WTC11 (cell line): ENCODE data around the gene IFT122. TPM values are rescaled to one million over a fixed set of nuclear protein-coding genes. Genes with fewer than 3 reads are reported as not detected.
"Not testable (repeated sequence)": the region's sequence is repeated elsewhere in the genome, so short reads cannot be mapped to it uniquely, and the experiment has no call there.

Source experiments
- ATAC-seq: fragments of 200-7000 bp; cut with Tn5 transposase; 2 replicates; pipeline ENCODE4 v1.10.0; 2021; ENCODE audit warnings: mild to moderate bottlenecking, moderate library complexity
- CTCF ChIA-PET: fragments of 300-600 bp; sonication (Branson Sonifier 250); formaldehyde crosslinking; loops from one replicate; lab custom pipeline; 2021; ENCODE audit warnings: antibody characterized with exemption; lab: Charles Lee
- POLR2A ChIA-PET: fragments of 350-600 bp; sonication (Branson Sonifier 250); formaldehyde crosslinking; loops from one replicate; lab custom pipeline; 2021; ENCODE audit warnings: antibody characterized with exemption; lab: Charles Lee
- DNase-seq: peaks from one replicate; pipeline ENCODE4 v3.0.0; 2021; ENCODE audit warnings: low spot score
- H3K27ac Mint-ChIP-seq: 2 replicates; pipeline ENCODE4 v1.8.0; 2021; ENCODE audit warnings: mixed read lengths
- H3K27me3 Mint-ChIP-seq: 2 replicates; pipeline ENCODE4 v1.8.0; 2021; ENCODE audit warnings: low read depth, mild to moderate bottlenecking, moderate library complexity, mixed read lengths
- H3K36me3 Mint-ChIP-seq: 2 replicates; pipeline ENCODE4 v1.8.0; 2021; ENCODE audit warnings: mixed read lengths
- H3K4me1 Mint-ChIP-seq: 2 replicates; pipeline ENCODE4 v1.8.0; 2022; ENCODE audit warnings: mixed read lengths
- H3K4me3 Mint-ChIP-seq: 2 replicates; pipeline ENCODE4 v1.8.0; 2021; ENCODE audit warnings: mild to moderate bottlenecking, moderate library complexity, mixed read lengths
- H3K9me3 Mint-ChIP-seq: 2 replicates; pipeline ENCODE4 v1.8.0; 2021; ENCODE audit warnings: mixed read lengths
- ATF1 ChIP-seq: sonication (generic); formaldehyde crosslinking; IDR thresholded peaks from 2 replicates; pipeline ENCODE4 v1.8.1; 2023; ENCODE audit warnings: mild to moderate bottlenecking, moderate library complexity, missing genetic modification reagents
- ATF3 ChIP-seq: sonication (generic); formaldehyde crosslinking; conservative IDR thresholded peaks from 2 replicates; pipeline ENCODE4 v1.8.1; 2022; ENCODE audit warnings: mild to moderate bottlenecking, missing genetic modification reagents
- ETV6 ChIP-seq: sonication (generic); formaldehyde crosslinking; IDR thresholded peaks from 2 replicates; pipeline ENCODE4 v1.8.1; 2022; ENCODE audit warnings: mild to moderate bottlenecking, missing genetic modification reagents
- GABPB1 ChIP-seq: sonication (generic); formaldehyde crosslinking; IDR thresholded peaks from 2 replicates; pipeline ENCODE4 v1.8.1; 2023; ENCODE audit warnings: mild to moderate bottlenecking, missing genetic modification reagents
- OVOL2 ChIP-seq: fragments of 250-450 bp; sonication (Bioruptor Pico); IDR thresholded peaks from 2 replicates; pipeline ENCODE4 v1.9.0; 2021; ENCODE audit warnings: mild to moderate bottlenecking, borderline replicate concordance
- PRRX2 ChIP-seq: fragments of 250-450 bp; sonication (Bioruptor Pico); IDR thresholded peaks from 2 replicates; pipeline ENCODE4 v1.8.0; 2021; ENCODE audit warnings: mild to moderate bottlenecking
- SOX15 ChIP-seq: fragments of 250-450 bp; sonication (Bioruptor Pico); IDR thresholded peaks from 2 replicates; pipeline ENCODE4 v1.9.0; 2021; ENCODE audit warnings: mild to moderate bottlenecking
- SP1 ChIP-seq: sonication (generic); formaldehyde crosslinking; conservative IDR thresholded peaks from 2 replicates; pipeline ENCODE4 v1.8.1; 2022; ENCODE audit warnings: missing genetic modification reagents
- total RNA-seq: library from RNA; stranded (reverse); gene quantifications from 3 replicates; pipeline ENCODE4 v1.2.3, GENCODE V29; 2021
- TF ChIP-seq, protein P1 (sequence below): fragments of 250-450 bp; sonication (Bioruptor Pico); conservative IDR thresholded peaks from 2 replicates; pipeline ENCODE4 v1.9.0; 2021; ENCODE audit warnings: mild to moderate bottlenecking
- TF ChIP-seq, protein P2 (sequence below): sonication (generic); formaldehyde crosslinking; IDR thresholded peaks from 2 replicates; pipeline ENCODE4 v1.8.1; 2022; ENCODE audit warnings: low read depth, missing genetic modification reagents, borderline replicate concordance
- TF ChIP-seq, protein P3 (sequence below): sonication (generic); formaldehyde crosslinking; IDR thresholded peaks from 2 replicates; pipeline ENCODE4 v1.8.0; 2022; ENCODE audit warnings: mild to moderate bottlenecking, missing genetic modification reagents

The IFT122 gene
- total RNA-seq, 1 experiment from 2014 or later, result 22.8 TPM

GRCh38 chr3:129393271-129393670 lies 46.8 kb upstream of the IFT122 start:
- no peak for TF ChIP-seq OVOL2 (CRISPR knock-in tag)
- TF ChIP-seq, protein P1, sequence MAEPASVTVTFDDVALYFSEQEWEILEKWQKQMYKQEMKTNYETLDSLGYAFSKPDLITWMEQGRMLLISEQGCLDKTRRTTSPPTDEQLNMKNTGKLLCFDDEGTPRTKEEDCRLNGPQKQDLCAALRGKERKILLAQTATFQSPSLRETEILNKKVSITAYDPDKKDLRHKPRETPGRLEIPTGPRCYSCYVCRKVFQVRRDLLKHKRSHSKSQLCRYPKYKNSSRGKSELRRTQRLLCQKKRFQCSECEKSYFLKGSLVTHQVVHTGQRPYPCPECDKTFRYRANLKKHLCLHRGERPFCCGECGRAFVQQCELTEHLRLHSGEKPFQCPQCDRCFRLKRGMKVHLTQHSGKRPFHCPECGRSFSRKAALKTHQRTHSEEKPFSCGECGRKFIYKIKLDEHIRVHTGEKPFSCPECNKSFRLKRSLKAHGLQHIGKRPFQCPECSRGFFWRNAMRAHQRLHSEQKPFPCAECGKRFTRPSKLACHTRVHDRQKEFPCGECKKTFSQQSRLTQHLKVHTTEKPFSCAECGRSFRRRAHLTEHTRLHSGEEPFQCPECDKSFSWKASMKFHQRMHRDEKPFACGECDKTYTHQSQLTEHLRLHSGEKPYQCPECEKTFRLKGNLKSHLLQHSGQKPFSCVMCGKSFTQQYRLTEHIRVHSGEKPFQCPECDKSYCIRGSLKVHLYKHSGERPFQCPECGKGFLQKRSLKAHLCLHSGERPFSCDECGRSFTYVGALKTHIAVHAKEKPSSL, result no peak
- TF ChIP-seq ATF1 (CRISPR knock-in tag), result no peak
- no peak for TF ChIP-seq PRRX2 (CRISPR knock-in tag)
- TF ChIP-seq ATF3 (CRISPR knock-in tag), result no peak
- TF ChIP-seq, protein P2, sequence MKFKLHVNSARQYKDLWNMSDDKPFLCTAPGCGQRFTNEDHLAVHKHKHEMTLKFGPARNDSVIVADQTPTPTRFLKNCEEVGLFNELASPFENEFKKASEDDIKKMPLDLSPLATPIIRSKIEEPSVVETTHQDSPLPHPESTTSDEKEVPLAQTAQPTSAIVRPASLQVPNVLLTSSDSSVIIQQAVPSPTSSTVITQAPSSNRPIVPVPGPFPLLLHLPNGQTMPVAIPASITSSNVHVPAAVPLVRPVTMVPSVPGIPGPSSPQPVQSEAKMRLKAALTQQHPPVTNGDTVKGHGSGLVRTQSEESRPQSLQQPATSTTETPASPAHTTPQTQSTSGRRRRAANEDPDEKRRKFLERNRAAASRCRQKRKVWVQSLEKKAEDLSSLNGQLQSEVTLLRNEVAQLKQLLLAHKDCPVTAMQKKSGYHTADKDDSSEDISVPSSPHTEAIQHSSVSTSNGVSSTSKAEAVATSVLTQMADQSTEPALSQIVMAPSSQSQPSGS, result no peak
- POLR2A ChIA-PET, result no interaction called here
- H3K4me3 Mint-ChIP-seq, result no peak overlapping the region
- no peak for DNase-seq
- no peaks in the 10 kb centered on the region for H3K9me3 Mint-ChIP-seq
- peaks cover 6% of the 10 kb centered on the region; the same call in 1 of the 2 replicates for H3K4me1 Mint-ChIP-seq
- no peak for ATAC-seq
- H3K27me3 Mint-ChIP-seq, result no peaks in the 10 kb centered on the region
- CTCF ChIA-PET, result no interaction called here
- no peak overlapping the region for H3K27ac Mint-ChIP-seq
- peaks cover 47% of the 10 kb centered on the region for H3K36me3 Mint-ChIP-seq

DNA sequence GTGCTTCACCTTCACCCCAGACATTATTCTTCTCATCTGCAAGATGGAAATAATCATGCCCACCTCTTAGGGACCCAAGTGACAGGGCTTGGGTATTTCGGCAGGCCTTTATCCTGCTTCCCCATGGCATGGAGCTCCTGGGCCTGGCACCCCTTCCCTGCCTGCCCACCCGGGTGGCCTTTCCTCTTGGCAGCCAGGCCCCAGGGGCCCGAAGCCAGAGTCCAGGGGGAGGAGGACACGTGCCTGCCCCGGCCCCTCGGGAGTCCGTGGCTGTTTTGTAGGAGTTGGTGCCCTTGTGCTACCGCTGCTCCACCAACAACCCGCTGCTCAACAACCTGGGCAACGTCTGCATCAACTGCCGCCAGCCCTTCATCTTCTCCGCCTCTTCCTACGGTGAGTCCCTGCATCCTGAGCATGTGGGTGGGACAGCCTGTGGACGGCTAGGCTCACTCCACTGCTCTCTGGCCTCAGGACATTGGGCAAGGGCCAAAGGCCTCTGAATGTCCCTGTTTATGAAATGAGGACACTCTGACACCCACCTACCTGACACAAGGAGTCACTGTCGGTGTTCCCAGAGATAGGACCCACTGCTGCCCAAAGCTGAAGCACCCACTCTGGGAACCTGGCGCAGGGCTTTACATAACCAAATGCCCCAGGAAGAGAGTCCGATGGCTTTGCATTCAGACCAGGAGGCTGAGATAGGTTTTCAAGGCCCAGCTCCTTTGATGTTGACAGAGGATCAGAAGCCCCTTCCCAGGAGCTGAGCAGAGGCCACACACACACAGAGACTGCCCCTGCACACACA lies 46.1 kb upstream of the IFT122 start:
- POLR2A ChIA-PET, H3K9me3 Mint-ChIP-seq, H3K27me3 Mint-ChIP-seq, DNase-seq, H3K27ac Mint-ChIP-seq, ATAC-seq, H3K4me3 Mint-ChIP-seq, CTCF ChIA-PET: not testable (repeated sequence)
- H3K4me1 Mint-ChIP-seq, result peaks cover 11% of the 10 kb centered on the region
- H3K36me3 Mint-ChIP-seq, result peaks cover 41% of the 10 kb centered on the region

DNA sequence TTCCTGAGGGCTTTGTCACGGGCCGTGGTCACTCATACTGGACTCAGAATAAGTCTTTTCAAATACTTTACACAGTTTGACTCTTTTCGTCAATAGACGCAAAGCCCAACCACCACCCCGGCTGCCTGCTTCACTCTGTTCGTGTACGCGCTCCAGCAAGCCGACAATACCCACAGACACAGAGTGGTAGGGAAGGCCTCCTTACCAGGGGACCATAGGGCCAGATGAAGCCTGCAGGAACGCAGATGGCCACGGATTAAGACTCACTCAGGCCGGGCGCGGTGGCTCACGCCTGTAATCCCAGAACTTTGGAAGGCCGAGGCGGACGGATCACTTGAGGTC lies 41.2 kb upstream of the IFT122 start:
- ATAC-seq, result peak; percentile 15
- H3K4me1 Mint-ChIP-seq, result peaks cover 9% of the 10 kb centered on the region
- no peak for DNase-seq
- H3K9me3 Mint-ChIP-seq, result no peaks in the 10 kb centered on the region
- ChIA-PET CTCF (interaction anchor here (1.2 to 1.5 kb wide), 2 partner anchors 41 to 195 kb away, joined by 3 read pairs; partner anchors contain the start of genes IFT122 and MBD4), POLR2A (no interaction called here)
- H3K36me3 Mint-ChIP-seq, result peaks cover 8% of the 10 kb centered on the region
- H3K27ac Mint-ChIP-seq, result peak overlapping the region; percentile 95
- no peaks in the 10 kb centered on the region for H3K27me3 Mint-ChIP-seq
- H3K4me3 Mint-ChIP-seq, result peak overlapping the region; percentile 100
- TF ChIP-seq SP1 (CRISPR knock-in tag), result no peak
- TF ChIP-seq, protein P3, sequence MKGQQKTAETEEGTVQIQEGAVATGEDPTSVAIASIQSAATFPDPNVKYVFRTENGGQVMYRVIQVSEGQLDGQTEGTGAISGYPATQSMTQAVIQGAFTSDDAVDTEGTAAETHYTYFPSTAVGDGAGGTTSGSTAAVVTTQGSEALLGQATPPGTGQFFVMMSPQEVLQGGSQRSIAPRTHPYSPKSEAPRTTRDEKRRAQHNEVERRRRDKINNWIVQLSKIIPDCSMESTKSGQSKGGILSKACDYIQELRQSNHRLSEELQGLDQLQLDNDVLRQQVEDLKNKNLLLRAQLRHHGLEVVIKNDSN, result no peak

- peaks cover 9% of the 10 kb centered on the region for H3K4me1 Mint-ChIP-seq
- DNase-seq (peak; percentile 73), ATAC-seq (peak; percentile 81)
- no peaks in the 10 kb centered on the region for H3K9me3 Mint-ChIP-seq
- peak overlapping the region; percentile 100 for H3K4me3 Mint-ChIP-seq
- CTCF ChIA-PET, result interaction anchor here (0.6 to 1.5 kb wide), 5 partner anchors 13 to 195 kb away, joined by 3 read pairs; partner anchors contain the start of genes IFT122 and MBD4
- POLR2A ChIA-PET, result interaction anchor here (0.6 to 1.0 kb wide), 4 partner anchors 14 to 80 kb away, joined by 3 to 5 read pairs (median 4); partner anchors contain the start of genes IFT122 and MBD4
- H3K27ac Mint-ChIP-seq, result peak overlapping the region; percentile 95
- H3K27me3 Mint-ChIP-seq, result no peaks in the 10 kb centered on the region
- peaks cover 8% of the 10 kb centered on the region; the same call in 1 of the 2 replicates for H3K36me3 Mint-ChIP-seq
- TF ChIP-seq GABPB1 (CRISPR knock-in tag) (peak; percentile 57), ETV6 (CRISPR knock-in tag) (0 out of 2 replicates have a peak, but pooled peaks have one; percentile 15), SP1 (CRISPR knock-in tag) (peak; percentile 6; the same call in 1 of the 2 replicates), SOX15 (no peak)
These were observed 40.7 kb upstream of the IFT122 start for GRCh38 chr3:129399145-129399894.
